GM23338 (cell line): Measurements from ENCODE around the gene GUCY2F. TPM values are rescaled to one million over a fixed set of nuclear protein-coding genes. Genes with fewer than 3 reads are reported as not detected.

ENCODE experiments used
- ATAC-seq: fragments of 200-7000 bp; cut with Tn5 transposase; 3 replicates; pipeline ENCODE4 v1.9.1; 2020
- DNase-seq: peaks from one replicate; pipeline ENCODE4 v3.0.0-alpha.2; 2015; ENCODE audit warnings: low spot score
- H2AFZ ChIP-seq: fragments of 200-600 bp; sonication (generic); 2 replicates; pipeline ENCODE4 v1.8.0; 2016; ENCODE audit warnings: antibody characterized with exemption, mild to moderate bottlenecking, moderate library complexity
- H3F3A ChIP-seq: fragments of 200-600 bp; sonication (generic); replicated peaks from 2 replicates; pipeline ENCODE4 v1.8.0; 2017; ENCODE audit warnings: antibody characterized with exemption, mixed run types, low read depth
- H3K27ac ChIP-seq: fragments of 200-600 bp; sonication (generic); 2 replicates; pipeline ENCODE4 v1.6.1; 2016; ENCODE audit warnings: low read depth
- H3K27me3 ChIP-seq: fragments of 200-600 bp; sonication (generic); 2 replicates; pipeline ENCODE4 v1.8.0; 2016; ENCODE audit warnings: mild to moderate bottlenecking, mixed run types, moderate library complexity; ENCODE audit not compliant: insufficient read depth
- H3K36me3 ChIP-seq: fragments of 200-600 bp; sonication (generic); 2 replicates; pipeline ENCODE4 v1.8.0; 2016; ENCODE audit warnings: mild to moderate bottlenecking; ENCODE audit not compliant: insufficient read depth
- H3K4me1 ChIP-seq: fragments of 200-600 bp; sonication (generic); 2 replicates; pipeline ENCODE4 v1.8.0; 2016; ENCODE audit warnings: mild to moderate bottlenecking, moderate library complexity; ENCODE audit not compliant: insufficient read depth
- H3K4me2 ChIP-seq: fragments of 200-600 bp; sonication (generic); 2 replicates; pipeline ENCODE4 v1.7.1; 2017; ENCODE audit warnings: mixed run types
- H3K4me3 ChIP-seq: fragments of 200-600 bp; sonication (generic); 2 replicates; pipeline ENCODE4 v1.6.1; 2016; ENCODE audit warnings: mixed run types
- H3K79me2 ChIP-seq: fragments of 200-600 bp; sonication (generic); replicated peaks from 2 replicates; pipeline ENCODE4 v1.8.0; 2017; ENCODE audit warnings: mild to moderate bottlenecking; ENCODE audit not compliant: insufficient read depth
- H3K9me2 ChIP-seq: fragments of 200-600 bp; sonication (generic); 2 replicates; pipeline ENCODE4 v1.8.0; 2017; ENCODE audit not compliant: insufficient read depth
- H4K20me1 ChIP-seq: fragments of 200-600 bp; sonication (generic); replicated peaks from 2 replicates; pipeline ENCODE4 v1.8.0; 2017; ENCODE audit warnings: mild to moderate bottlenecking; ENCODE audit not compliant: insufficient read depth
- H3K27ac Mint-ChIP-seq: 2 replicates; pipeline ENCODE4 v1.8.0; 2020; ENCODE audit warnings: inconsistent platforms, mild to moderate bottlenecking, moderate library complexity, mixed read lengths
- H3K27me3 Mint-ChIP-seq: 3 replicates; pipeline ENCODE4 v1.8.0; 2022; ENCODE audit warnings: low read depth, mild to moderate bottlenecking, moderate library complexity, mixed read lengths, inconsistent platforms; ENCODE audit not compliant: insufficient read depth, poor library complexity
- H3K36me3 Mint-ChIP-seq: 3 replicates; pipeline ENCODE4 v1.8.0; 2021; ENCODE audit warnings: low read depth, mild to moderate bottlenecking, inconsistent platforms, moderate library complexity, mixed read lengths
- H3K4me1 Mint-ChIP-seq: 3 replicates; pipeline ENCODE4 v1.8.0; 2020; ENCODE audit warnings: mild to moderate bottlenecking, inconsistent platforms, mixed read lengths
- H3K4me3 Mint-ChIP-seq: 3 replicates; pipeline ENCODE4 v1.8.0; 2021; ENCODE audit warnings: moderate library complexity, mild to moderate bottlenecking, inconsistent platforms, mixed read lengths
- H3K9me3 Mint-ChIP-seq: 3 replicates; pipeline ENCODE4 v1.8.0; 2020; ENCODE audit warnings: moderate library complexity, mild to moderate bottlenecking, inconsistent platforms, mixed read lengths
- CREB1 ChIP-seq: fragments of 250-450 bp; sonication (Bioruptor Pico); IDR thresholded peaks from 2 replicates; pipeline ENCODE4 v1.5.0; 2020; ENCODE audit warnings: low read depth, mild to moderate bottlenecking, moderate library complexity
- CTCF ChIP-seq, 2 experiments: fragments of 200-600 bp in 1 of 2; sonication (generic) in 1 of 2; conservative IDR thresholded peaks; 2 replicates each; pipeline versions ENCODE4 v1.5.1 to v1.6.1; 2016 to 2017; ENCODE audit warnings: antibody characterized with exemption in 2 of 2, low read depth in 2 of 2, mild to moderate bottlenecking in 2 of 2, moderate library complexity in 1 of 2
- ETS1 ChIP-seq: IDR thresholded peaks from 2 replicates; pipeline ENCODE4 v1.6.1; 2016; ENCODE audit warnings: antibody characterized with exemption
- EZH2 ChIP-seq: fragments of 200-600 bp; sonication (generic); IDR thresholded peaks from one replicate; pipeline ENCODE4 v1.8.0; 2017; ENCODE audit warnings: antibody characterized with exemption, mild to moderate bottlenecking, low read depth; ENCODE audit not compliant: unreplicated experiment
- EZH2phosphoT487 ChIP-seq: fragments of 200-600 bp; sonication (generic); IDR thresholded peaks from one replicate; pipeline ENCODE4 v1.8.1; 2018; ENCODE audit warnings: antibody characterized with exemption; ENCODE audit not compliant: unreplicated experiment
- JUNB ChIP-seq: IDR thresholded peaks from one replicate; pipeline ENCODE4 v1.6.1; 2016; ENCODE audit warnings: antibody characterized with exemption; ENCODE audit not compliant: unreplicated experiment
- NANOG ChIP-seq: IDR thresholded peaks from 2 replicates; pipeline ENCODE4 v1.6.1; 2016; ENCODE audit warnings: antibody characterized with exemption, borderline replicate concordance
- POLR2AphosphoS5 ChIP-seq: IDR thresholded peaks from 2 replicates; pipeline ENCODE4 v1.6.1; 2016; ENCODE audit warnings: antibody characterized with exemption, low read depth
- REST ChIP-seq: IDR thresholded peaks from one replicate; pipeline ENCODE4 v1.6.1; 2018; ENCODE audit warnings: antibody characterized with exemption; ENCODE audit not compliant: unreplicated experiment
- STAT1 ChIP-seq: IDR thresholded peaks from one replicate; pipeline ENCODE4 v1.6.1; 2016; ENCODE audit warnings: antibody characterized with exemption; ENCODE audit not compliant: unreplicated experiment
- ZNF114 ChIP-seq: fragments of 250-450 bp; sonication (Bioruptor Pico); IDR thresholded peaks from 2 replicates; pipeline ENCODE4 v1.5.0; 2020; ENCODE audit warnings: mild to moderate bottlenecking, moderate library complexity
- ZNF331 ChIP-seq: fragments of 250-450 bp; sonication (Bioruptor Pico); IDR thresholded peaks from 2 replicates; pipeline ENCODE4 v1.5.0; 2020; ENCODE audit warnings: low read depth, mild to moderate bottlenecking, moderate library complexity
- ZNF462 ChIP-seq: fragments of 250-450 bp; sonication (Bioruptor Pico); IDR thresholded peaks from 2 replicates; pipeline ENCODE4 v1.5.0; 2020; ENCODE audit warnings: mild to moderate bottlenecking, moderate library complexity
- polyA plus RNA-seq: library from polyadenylated mRNA; unstranded; fragments of >200 nt; fragmentation: Nextera tagmentation; extraction: Ambion mirVana; gene quantifications from 2 replicates; pipeline ENCODE4 v1.2.1, GENCODE V29; 2016
- total RNA-seq: library from RNA; depleted of rRNA; stranded (reverse); fragments of >200 nt; shearing (Covaris generic); gene quantifications from 2 replicates; pipeline ENCODE4 v1.2.3, GENCODE V29; 2014

Gene GUCY2F
- total and polyA plus RNA-seq, 2 experiments from 2014 or later: 0.06 to 0.10 TPM

- Histone ChIP-seq H3K9me2 (no peaks in the 10 kb centered on the region), H3K27me3 (no peaks in the 10 kb centered on the region), H3K79me2 (no peaks in the 10 kb centered on the region), H3K36me3 (no peaks in the 10 kb centered on the region), H3F3A (no peaks in the 10 kb centered on the region), H3K4me2 (no peak overlapping the region), H3K4me1 (no peaks in the 10 kb centered on the region), H3K4me3 (no peak overlapping the region), H2AFZ (no peak overlapping the region), H4K20me1 (no peaks in the 10 kb centered on the region), H3K27ac (no peak overlapping the region)
- TF ChIP-seq CTCF (conservative IDR thresholded peaks at IDR 0.05; ENCODE audit: low read depth in 2 of 2) (no peak), ZNF114 (CRISPR knock-in tag) (no peak), ZNF331 (CRISPR knock-in tag) (no peak), CREB1 (CRISPR knock-in tag) (no peak), EZH2 (no peak), ETS1 (no peak), POLR2AphosphoS5 (no peak), ZNF462 (CRISPR knock-in tag) (no peak), JUNB (no peak), EZH2phosphoT487 (no peak), NANOG (no peak), REST (no peak), STAT1 (no peak)
- Mint-ChIP-seq H3K27ac (no peak overlapping the region), H3K36me3 (no peaks in the 10 kb centered on the region), H3K27me3 (no peaks in the 10 kb centered on the region), H3K9me3 (0 out of 3 replicates have a peak, but pooled peaks cover 3% of the 10 kb centered on the region), H3K4me1 (no peaks in the 10 kb centered on the region), H3K4me3 (no peak overlapping the region)
- ATAC-seq: no peak
- no peak for DNase-seq
These were observed 41.4 kb downstream of the GUCY2F start for GRCh38 chrX:109440475-109440874.
